Coronary artery (tissue), 2 donors: ENCODE data around the gene TM4SF18.

ENCODE experiments used
- DNase-seq: peaks from one replicate; pipeline ENCODE4 v3.0.0-alpha.2; 2017; ENCODE audit warnings: low spot score
- H3K27ac ChIP-seq, 2 donors: fragments of 200-600 bp; sonication (generic); one replicate each; pipeline ENCODE4 v1.5.1; 2016 to 2019
- H3K4me3 ChIP-seq: fragments of 200-600 bp; sonication (generic); 2 replicates; pipeline ENCODE4 v1.5.1; 2016; ENCODE audit warnings: mild to moderate bottlenecking, moderate library complexity
- CTCF ChIP-seq: fragments of 200-600 bp; sonication (generic); IDR thresholded peaks from one replicate; pipeline ENCODE4 v1.5.1; 2019; ENCODE audit warnings: antibody characterized with exemption

TM4SF18 gene

GRCh38 chr3:149299938-149300801, 33.3 kb downstream of the TM4SF18 start:
- no peak for TF ChIP-seq CTCF
- DNase-seq: peak; percentile 78
- Histone ChIP-seq H3K27ac (peak overlapping the region; percentile 70 to 72), H3K4me3 (no peak overlapping the region)

DNA sequence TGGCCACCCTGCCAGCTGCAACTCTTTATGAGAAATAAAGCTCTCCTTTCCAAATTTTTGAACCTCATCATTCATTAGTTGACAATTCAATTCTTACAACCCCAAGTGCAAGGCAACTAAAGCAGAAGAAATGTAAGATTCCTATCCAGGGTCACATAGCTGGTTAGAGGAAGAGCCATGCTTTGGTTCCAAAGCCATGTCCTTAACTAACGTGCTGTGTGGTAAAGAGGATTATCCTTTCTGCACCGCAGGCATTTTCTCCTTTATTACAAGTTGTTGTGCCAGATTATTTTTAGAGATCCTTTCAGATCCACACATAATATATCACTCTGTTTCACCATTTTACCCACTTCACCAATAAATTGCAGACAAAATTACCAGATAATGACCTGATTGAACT, 36.5 kb downstream of the TM4SF18 start:
- no peak overlapping the region for H3K27ac ChIP-seq
- no peak for DNase-seq
- no peak for TF ChIP-seq CTCF
- H3K4me3 ChIP-seq: no peak overlapping the region

DNA sequence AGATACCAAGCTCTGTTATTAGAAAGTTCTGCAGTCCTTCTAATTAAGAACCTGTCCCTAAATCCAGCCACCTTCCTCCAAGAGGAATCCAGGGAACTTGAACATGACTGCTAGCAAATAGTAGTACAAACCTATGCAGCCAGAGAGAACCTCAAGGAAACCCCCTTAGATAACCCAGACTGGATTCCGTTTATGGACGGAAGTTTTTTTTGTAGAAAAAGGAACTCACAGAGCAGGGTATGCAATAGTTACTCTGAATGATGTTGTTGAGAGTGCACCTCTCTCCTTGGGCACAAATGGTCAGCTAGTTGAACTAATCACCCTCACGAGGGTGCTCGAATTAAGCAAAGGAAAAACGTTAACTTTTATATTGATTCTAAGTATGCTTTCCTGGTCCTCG, 40.8 kb downstream of the TM4SF18 start:
- DNase-seq: no peak
- no peak overlapping the region for H3K4me3 ChIP-seq
- no peak overlapping the region for H3K27ac ChIP-seq
- no peak for TF ChIP-seq CTCF

GRCh38 chr3:149291178-149291577, 42.3 kb downstream of the TM4SF18 start:
- H3K4me3 ChIP-seq: no peak overlapping the region
- TF ChIP-seq CTCF: no peak
- no peak for DNase-seq
- no peak overlapping the region for H3K27ac ChIP-seq

DNA sequence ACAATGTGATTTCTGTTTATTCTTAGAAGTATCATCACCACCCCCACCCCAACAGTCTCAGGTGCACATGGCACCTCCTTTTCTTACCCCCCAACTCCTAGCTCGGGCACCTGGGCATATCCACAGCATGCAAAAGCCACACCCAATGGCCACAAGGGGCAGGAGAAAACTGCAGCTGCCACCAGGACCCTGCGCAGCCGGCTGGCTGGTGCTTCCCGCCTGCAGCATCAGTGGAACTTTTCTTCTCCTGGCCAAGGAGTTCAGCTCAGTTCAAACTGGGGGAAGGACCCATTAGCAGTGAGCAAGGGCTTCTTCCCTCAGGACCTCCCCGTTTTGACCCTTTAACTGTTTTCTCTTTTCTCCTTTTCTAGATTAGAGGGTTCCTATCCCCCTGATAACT, 44.8 kb downstream of the TM4SF18 start:
- no peak for TF ChIP-seq CTCF
- Histone ChIP-seq H3K4me3 (no peak overlapping the region), H3K27ac (no peak overlapping the region)
- no peak for DNase-seq

- no peak for TF ChIP-seq CTCF
- H3K27ac ChIP-seq: no peak overlapping the region
- DNase-seq: no peak
- H3K4me3 ChIP-seq: no peak overlapping the region
These were observed 49.4 kb downstream of the TM4SF18 start for GRCh38 chr3:149284034-149284433.

GRCh38 chr3:149283401-149283800, 50.0 kb downstream of the TM4SF18 start:
- no peak for TF ChIP-seq CTCF
- DNase-seq: no peak
- no peak overlapping the region for H3K27ac ChIP-seq
- H3K4me3 ChIP-seq: no peak overlapping the region
